Ovary (tissue), 9 donors: ENCODE measurements around the gene MAML2. TPM values are rescaled to one million over a fixed set of nuclear protein-coding genes. Genes with fewer than 3 reads are reported as not detected.

Experiments used
- DNase-seq, 5 donors: peaks; one replicate each; pipeline ENCODE4 v3.0.0-alpha.2; 2019 to 2020
- H3K27ac ChIP-seq, 2 donors: fragments of 200-600 bp; one replicate each; pipeline versions ENCODE4 v1.5.1 to v1.8.0; 2019 to 2022
- H3K27me3 ChIP-seq: fragments of 200-600 bp; one replicate; pipeline ENCODE4 v1.8.0; 2022
- H3K36me3 ChIP-seq: fragments of 200-600 bp; sonication (generic); one replicate; pipeline ENCODE4 v1.5.1; 2019
- H3K4me1 ChIP-seq: one replicate; pipeline ENCODE4 v1.8.1; 2013; ENCODE audit warnings: mild to moderate bottlenecking, moderate library complexity; ENCODE audit not compliant: insufficient read depth
- H3K4me3 ChIP-seq: fragments of 200-600 bp; sonication (generic); one replicate; pipeline ENCODE4 v1.5.1; 2017
- H3K9me3 ChIP-seq, 2 donors: fragments of 200-600 bp in 1 of 2; sonication (generic) in 1 of 2; one replicate each; pipeline versions ENCODE4 v1.5.1 to v1.8.1; 2013 to 2019; ENCODE audit warnings: mild to moderate bottlenecking in 1 of 2, moderate library complexity in 1 of 2
- CTCF ChIP-seq, 3 donors: fragments of 450-650 bp in 2 of 3; fragments of 200-600 bp in 1 of 3; IDR thresholded peaks; one replicate each; pipeline versions ENCODE4 v1.5.1 to v1.8.0; 2016 to 2022; ENCODE audit warnings: antibody characterized with exemption in 3 of 3, mild to moderate bottlenecking in 1 of 3
- EP300 ChIP-seq: sonication (generic); formaldehyde crosslinking; IDR thresholded peaks from one replicate; pipeline ENCODE4 v1.6.1; 2017; ENCODE audit warnings: antibody characterized with exemption
- POLR2A ChIP-seq: fragments of 450-650 bp; IDR thresholded peaks from one replicate; pipeline ENCODE4 v1.6.1; 2017; ENCODE audit warnings: antibody characterized with exemption, mild to moderate bottlenecking, moderate library complexity
- WGBS, 3 donors: extraction: QIAGEN DNeasy Blood & Tissue Kit in 1 of 3; methylation state at CpG; one replicate each; pipeline versions ENCODE4 v1.1.5 to v1.1.7; 2013 to 2017; 5-methylcytosine and 5-hydroxymethylcytosine counted together
- intact Hi-C, 4 donors: fragments of 100-400 bp; cut with DNase I; formaldehyde crosslinking; loops; one replicate each; pipeline versions ENCODE4 v1.11.0 to v1.15.1; 2022 to 2023
- polyA plus RNA-seq, 2 donors: library from polyadenylated mRNA; stranded (reverse); fragments of 200-250 nt in 1 of 2; fragments of 350-450 nt in 1 of 2; fragmentation: Illumina TruSeq in 1 of 2; extraction: RNeasy Lipid Tissue Mini Kit (QIAGEN cat#74804) in 1 of 2; gene quantifications; one replicate each; pipeline ENCODE4 v1.2.3, GENCODE V29; 2013 to 2014
- total RNA-seq, 7 donors: library from RNA; depleted of rRNA in 2 of 7; stranded (reverse); fragments of >200 nt in 2 of 7; fragmentation: NEBNext Ultra II Directional in 3 of 7; extraction: Animal tissue kit (Norgen Biotek cat#: 25700) in 3 of 7; gene quantifications; one replicate each; pipeline versions ENCODE4 v1.1.0 to v1.2.4, GENCODE V29; 2016 to 2023
- donor health status: DM: no; HTN: no; CAD: no; lungs with moderate emphysema.
- donor health status: DM: no; HTN: no; CAD: no.
- donor health status: Bipolar disorder and iron deficiency.
- donor health status: DM: yes; HTN: yes; CAD: no.
- donor health status: DM: no; HTN: no; CAD: no.
- donor health status: DM: yes; HTN: yes; CAD: no.

MAML2 gene
- total and polyA plus RNA-seq, 9 donors = 7.3 to 17.5 (median 14.6) TPM

DNA sequence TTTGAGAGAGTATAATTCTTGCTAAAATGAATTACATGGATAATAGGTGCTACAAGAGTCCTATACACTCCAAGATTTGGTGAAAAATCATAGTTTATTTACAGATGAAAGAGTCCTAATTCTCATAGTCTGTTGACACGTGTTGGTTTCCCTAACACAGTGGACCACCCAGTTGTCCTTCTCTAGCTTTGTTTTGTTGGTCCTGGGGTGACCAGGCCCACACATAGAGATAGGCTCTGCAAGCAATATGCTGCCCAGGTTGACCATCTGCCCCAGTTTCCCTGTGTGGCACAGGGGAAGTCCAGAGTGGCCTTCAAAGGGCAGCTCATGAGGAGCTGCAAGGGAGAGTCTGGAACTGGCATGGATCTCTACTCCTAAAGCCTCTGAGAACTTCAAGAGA, 184.9 kb downstream of the MAML2 start:
- DNase-seq = no peak
- H3K36me3 ChIP-seq = no peaks in the 10 kb centered on the region
- peaks cover 20% of the 10 kb centered on the region for H3K4me1 ChIP-seq
- H3K4me3 ChIP-seq = no peak overlapping the region
- no peaks in the 10 kb centered on the region for H3K27me3 ChIP-seq
- TF ChIP-seq POLR2A = no peak
- no peak for TF ChIP-seq CTCF (IDR thresholded peaks at IDR 0.05)
- TF ChIP-seq EP300 = no peak
- H3K9me3 ChIP-seq = no peaks in the 10 kb centered on the region
- no peak overlapping the region for H3K27ac ChIP-seq
- WGBS, 3 donors = 38 to 59% (median 55%) methylated on average over 1 of the region's 1 CpG
- intact Hi-C loops = no loop called here

DNA sequence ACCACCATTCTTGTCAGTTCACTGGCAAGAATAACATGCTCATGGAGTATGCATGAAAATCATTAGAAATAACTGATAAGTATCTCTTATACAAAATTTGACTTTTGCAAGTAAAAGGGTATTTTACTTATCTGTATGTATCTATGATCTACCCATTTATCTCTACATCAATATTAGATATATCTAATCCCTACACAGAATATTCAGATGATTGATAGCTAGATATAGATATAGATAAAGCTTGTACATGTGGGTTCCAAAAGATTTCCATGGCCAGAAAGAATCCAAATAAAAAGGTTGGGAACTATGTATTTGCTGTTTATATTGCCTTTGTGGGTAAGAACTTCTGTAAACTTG, 185.5 kb downstream of the MAML2 start:
- DNase-seq = no peak
- H3K9me3 ChIP-seq = no peaks in the 10 kb centered on the region
- intact Hi-C loops = no loop called here
- H3K4me3 ChIP-seq = no peak overlapping the region
- peak overlapping the region in 1 of 2 donors; percentile 73 for H3K27ac ChIP-seq
- H3K27me3 ChIP-seq = no peaks in the 10 kb centered on the region
- TF ChIP-seq CTCF (IDR thresholded peaks at IDR 0.05) = no peak
- TF ChIP-seq POLR2A = no peak
- no peak for TF ChIP-seq EP300
- H3K4me1 ChIP-seq = peaks cover 17% of the 10 kb centered on the region
- no peaks in the 10 kb centered on the region for H3K36me3 ChIP-seq

DNA sequence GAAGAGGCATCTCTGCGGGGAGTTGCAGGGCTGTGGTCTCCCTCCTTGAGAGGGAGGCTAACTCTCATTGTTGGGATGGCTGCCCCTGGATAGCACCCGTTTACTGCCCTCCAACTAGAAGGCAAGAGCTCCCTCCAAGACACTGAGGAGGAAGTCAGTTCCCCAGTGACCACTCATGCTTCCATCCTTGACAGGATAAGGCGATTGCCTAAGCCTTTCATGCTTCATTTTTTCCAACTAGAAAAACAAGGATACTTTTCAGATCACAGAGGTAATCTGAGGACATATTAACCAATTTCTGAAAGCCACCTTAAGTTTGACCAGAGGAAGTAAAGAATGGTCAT, 186.6 kb downstream of the MAML2 start:
- intact Hi-C loops = no loop called here
- Histone ChIP-seq H3K27me3 (no peaks in the 10 kb centered on the region), H3K27ac (peak overlapping the region in 1 of 2 donors; percentile 73), H3K36me3 (no peaks in the 10 kb centered on the region), H3K9me3 (no peaks in the 10 kb centered on the region), H3K4me1 (peaks cover 17% of the 10 kb centered on the region), H3K4me3 (peak overlapping the region; percentile 10)
- no peak for TF ChIP-seq POLR2A
- no peak for TF ChIP-seq CTCF (IDR thresholded peaks at IDR 0.05)
- no peak for TF ChIP-seq EP300
- 6 to 15% (median 13%) methylated on average over 3 of the region's 3 CpGs for WGBS, 3 donors
- DNase-seq = no peak

DNA sequence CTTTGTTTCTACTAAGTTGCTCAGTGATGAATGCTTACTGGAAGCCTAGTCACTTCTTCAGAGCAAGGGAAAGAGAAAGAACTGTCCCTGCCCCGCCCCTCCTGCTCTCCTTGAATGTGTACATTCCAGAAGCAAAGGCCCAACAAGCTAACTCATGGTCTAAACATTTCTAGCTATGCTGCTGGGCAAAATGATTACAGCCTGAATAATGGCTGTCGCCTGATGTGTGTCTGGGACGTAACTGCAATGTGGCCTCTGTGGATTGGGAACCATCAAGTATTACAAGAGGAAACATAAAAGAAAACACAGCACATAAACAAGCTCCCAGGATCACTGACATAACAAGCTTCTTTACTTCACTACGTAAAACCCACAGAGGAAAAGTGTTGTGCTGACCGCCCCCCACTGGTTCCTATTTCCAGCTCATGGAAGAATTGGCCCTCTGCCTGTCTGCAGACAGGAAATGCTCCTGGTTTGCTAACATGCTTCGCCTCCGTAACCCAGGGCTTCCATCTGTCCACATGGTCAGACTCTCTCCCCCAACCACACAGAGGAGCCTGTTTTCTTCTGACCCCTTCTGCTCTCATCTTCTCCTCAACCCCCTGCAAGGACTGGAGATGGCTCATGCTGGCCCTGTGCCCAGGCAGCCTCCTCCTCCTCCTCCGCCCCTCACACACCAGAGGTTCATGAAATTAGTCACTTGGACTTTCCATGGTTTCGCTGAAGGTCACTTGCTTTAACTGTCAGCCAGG, 187.2 kb downstream of the MAML2 start:
- peak in 1 of 3 donors; percentile 48 for TF ChIP-seq CTCF (IDR thresholded peaks at IDR 0.05)
- TF ChIP-seq POLR2A = no peak
- TF ChIP-seq EP300 = no peak

More for the DNA sequence above, 187.2 kb downstream of the MAML2 start:
- H3K27ac ChIP-seq = peak overlapping the region in 1 of 2 donors; percentile 73
- DNase-seq = peak; percentile 81 to 85 (median 82)
- no peaks in the 10 kb centered on the region for H3K27me3 ChIP-seq
- no peaks in the 10 kb centered on the region for H3K36me3 ChIP-seq
- no peaks in the 10 kb centered on the region for H3K9me3 ChIP-seq
- 5 to 18% (median 17%) methylated on average over 9 of the region's 9 CpGs for WGBS, 3 donors
- H3K4me1 ChIP-seq = peaks cover 17% of the 10 kb centered on the region
- peak overlapping the region; percentile 10 for H3K4me3 ChIP-seq
- intact Hi-C loops = no loop called here
